ENCODE results near the gene PRRX1.
A peak's percentile ranks its signal among the peaks of the same experiment; 100 is the strongest.

Gene PRRX1

GRCh38 chr1:170741678-170742077 lies 77.7 kb downstream of the PRRX1 start:
- no peak overlapping the region for H3K4me3 Mint-ChIP-seq
- peaks cover 18% of the 10 kb centered on the region for H3K36me3 Mint-ChIP-seq (ENCODE audit: low read depth)
- H3K4me1 Mint-ChIP-seq: peaks cover 10% of the 10 kb centered on the region
- peaks cover 3% of the 10 kb centered on the region for H3K27me3 Mint-ChIP-seq (ENCODE audit: low read depth)
- H3K9me3 Mint-ChIP-seq: peaks cover 15% of the 10 kb centered on the region
- no peak overlapping the region for H3K27ac Mint-ChIP-seq
- TF ChIP-seq, protein P1, sequence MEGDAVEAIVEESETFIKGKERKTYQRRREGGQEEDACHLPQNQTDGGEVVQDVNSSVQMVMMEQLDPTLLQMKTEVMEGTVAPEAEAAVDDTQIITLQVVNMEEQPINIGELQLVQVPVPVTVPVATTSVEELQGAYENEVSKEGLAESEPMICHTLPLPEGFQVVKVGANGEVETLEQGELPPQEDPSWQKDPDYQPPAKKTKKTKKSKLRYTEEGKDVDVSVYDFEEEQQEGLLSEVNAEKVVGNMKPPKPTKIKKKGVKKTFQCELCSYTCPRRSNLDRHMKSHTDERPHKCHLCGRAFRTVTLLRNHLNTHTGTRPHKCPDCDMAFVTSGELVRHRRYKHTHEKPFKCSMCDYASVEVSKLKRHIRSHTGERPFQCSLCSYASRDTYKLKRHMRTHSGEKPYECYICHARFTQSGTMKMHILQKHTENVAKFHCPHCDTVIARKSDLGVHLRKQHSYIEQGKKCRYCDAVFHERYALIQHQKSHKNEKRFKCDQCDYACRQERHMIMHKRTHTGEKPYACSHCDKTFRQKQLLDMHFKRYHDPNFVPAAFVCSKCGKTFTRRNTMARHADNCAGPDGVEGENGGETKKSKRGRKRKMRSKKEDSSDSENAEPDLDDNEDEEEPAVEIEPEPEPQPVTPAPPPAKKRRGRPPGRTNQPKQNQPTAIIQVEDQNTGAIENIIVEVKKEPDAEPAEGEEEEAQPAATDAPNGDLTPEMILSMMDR (IDR thresholded peaks at IDR 0.05; ENCODE audit: unreplicated experiment in 3 of 3): no peak

GRCh38 chr1:170742600-170742999 lies 78.7 kb downstream of the PRRX1 start:
- H3K4me1 Mint-ChIP-seq: peaks cover 2% of the 10 kb centered on the region
- peaks cover 10% of the 10 kb centered on the region for H3K36me3 Mint-ChIP-seq (ENCODE audit: low read depth)
- no peak overlapping the region for H3K4me3 Mint-ChIP-seq
- TF ChIP-seq, protein P1 (IDR thresholded peaks at IDR 0.05; ENCODE audit: unreplicated experiment in 3 of 3): no peak
- peaks cover 15% of the 10 kb centered on the region for H3K9me3 Mint-ChIP-seq
- H3K27me3 Mint-ChIP-seq (ENCODE audit: low read depth): peaks cover 3% of the 10 kb centered on the region
- H3K27ac Mint-ChIP-seq: no peak overlapping the region

- no peak overlapping the region for H3K4me3 Mint-ChIP-seq
- H3K27me3 Mint-ChIP-seq (ENCODE audit: low read depth): peaks cover 3% of the 10 kb centered on the region
- no peaks in the 10 kb centered on the region for H3K4me1 Mint-ChIP-seq
- TF ChIP-seq, protein P1 (IDR thresholded peaks at IDR 0.05; ENCODE audit: unreplicated experiment in 3 of 3): no peak
- H3K9me3 Mint-ChIP-seq: peaks cover 15% of the 10 kb centered on the region
- no peak overlapping the region for H3K27ac Mint-ChIP-seq
- peaks cover 5% of the 10 kb centered on the region for H3K36me3 Mint-ChIP-seq (ENCODE audit: low read depth)
Observed at GRCh38 chr1:170743083-170743482, 79.2 kb downstream of the PRRX1 start.

DNA sequence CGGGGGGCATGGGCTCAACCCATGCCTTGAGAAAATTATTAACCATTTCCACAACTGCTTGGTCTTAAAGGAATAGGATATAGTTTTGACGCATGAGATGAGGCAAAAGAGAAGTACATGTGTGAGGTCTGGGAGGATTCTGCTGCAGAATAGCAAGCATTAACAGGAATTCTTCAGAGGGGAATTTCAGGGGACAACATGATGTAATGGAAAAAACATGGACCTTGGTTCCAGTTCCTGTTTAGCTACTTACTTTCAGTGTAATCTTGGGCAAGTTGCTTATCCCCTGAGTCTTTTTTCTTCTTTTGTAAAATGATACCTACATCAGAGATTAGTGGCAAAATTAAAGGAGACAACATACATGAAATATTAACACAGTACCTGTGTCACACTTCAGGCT lies 85.6 kb downstream of the PRRX1 start:
- Mint-ChIP-seq H3K36me3 (ENCODE audit: low read depth) (no peaks in the 10 kb centered on the region), H3K27ac (peak overlapping the region in 2 of 3 experiments; percentile 6 to 19), H3K9me3 (no peaks in the 10 kb centered on the region), H3K4me3 (no peak overlapping the region), H3K4me1 (peaks cover 12% of the 10 kb centered on the region), H3K27me3 (ENCODE audit: low read depth) (no peaks in the 10 kb centered on the region)
- TF ChIP-seq, protein P1 (IDR thresholded peaks at IDR 0.05; ENCODE audit: unreplicated experiment in 3 of 3): no peak

GRCh38 chr1:170749959-170750358 lies 86.0 kb downstream of the PRRX1 start:
- Mint-ChIP-seq H3K27ac (peak overlapping the region in 2 of 3 experiments; percentile 6 to 19), H3K4me3 (no peak overlapping the region), H3K27me3 (ENCODE audit: low read depth) (no peaks in the 10 kb centered on the region), H3K4me1 (peaks cover 12% of the 10 kb centered on the region), H3K36me3 (ENCODE audit: low read depth) (no peaks in the 10 kb centered on the region), H3K9me3 (no peaks in the 10 kb centered on the region)
- TF ChIP-seq, protein P1 (IDR thresholded peaks at IDR 0.05; ENCODE audit: unreplicated experiment in 3 of 3): no peak

DNA sequence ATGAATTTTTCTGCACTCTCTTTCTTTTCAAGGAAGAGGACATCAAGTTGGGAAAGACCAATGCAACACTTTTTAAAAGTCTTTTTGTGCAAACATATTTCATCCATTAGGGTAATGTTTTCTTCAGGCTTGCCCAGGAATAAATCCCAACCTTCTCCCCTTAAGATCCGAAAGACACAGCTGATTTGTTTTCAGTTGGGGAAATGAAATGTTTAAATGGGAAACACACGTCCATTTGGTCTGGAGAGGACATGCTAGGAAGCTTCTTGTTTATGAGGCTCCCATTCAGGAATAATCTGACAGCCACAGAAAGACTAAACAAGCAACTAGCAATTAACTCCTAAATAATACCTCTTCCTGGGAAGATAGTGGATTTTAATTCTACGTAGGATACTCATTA lies 91.9 kb downstream of the PRRX1 start:
- H3K9me3 Mint-ChIP-seq: no peaks in the 10 kb centered on the region
- TF ChIP-seq, protein P1 (IDR thresholded peaks at IDR 0.05; ENCODE audit: unreplicated experiment in 3 of 3): no peak
- H3K4me3 Mint-ChIP-seq: no peak overlapping the region
- no peaks in the 10 kb centered on the region for H3K27me3 Mint-ChIP-seq (ENCODE audit: low read depth)
- no peaks in the 10 kb centered on the region for H3K36me3 Mint-ChIP-seq (ENCODE audit: low read depth)
- no peak overlapping the region for H3K27ac Mint-ChIP-seq
- no peaks in the 10 kb centered on the region for H3K4me1 Mint-ChIP-seq
